Activated CD8-positive, alpha-beta memory T cell treated with anti-CD3 and anti-CD28 coated beads for 36 hours (primary cell): ENCODE measurements around the gene CUL4B. TPM values are rescaled to one million over a fixed set of nuclear protein-coding genes. Genes with fewer than 3 reads are reported as not detected.

Experiments used
- total RNA-seq, 2 experiments: library from RNA; stranded (reverse); gene quantifications; one replicate each; pipeline ENCODE4 v1.2.3, GENCODE V29; 2021

CUL4B gene
- total RNA-seq, 2 experiments from 2014 or later, result 24.3 to 24.7 TPM

Other genes with a start within 250 kb of the CUL4B start
- gene TMEM255A, start 249.5 kb downstream of the CUL4B start, total RNA-seq, result not detected
- not detected for gene ATP1B4, start 198.9 kb downstream of the CUL4B start, total RNA-seq
- gene LAMP2, start 91.7 kb downstream of the CUL4B start, total RNA-seq, result 10 to 100 TPM; 36.7 to 39.8 TPM
- 10 to 100 TPM; 75.4 to 81.3 TPM for gene MCTS1, start 43.1 kb upstream of the CUL4B start, total RNA-seq
- 10 to 100 TPM; 20.2 to 20.6 TPM for gene C1GALT1C1, start 69.1 kb upstream of the CUL4B start, total RNA-seq